HepG2 (cell line): Measurements from ENCODE around the gene PLBD2. TPM values are rescaled to one million over a fixed set of nuclear protein-coding genes. Genes with fewer than 3 reads are reported as not detected.

Source experiments
- ATAC-seq: fragments of 200-7000 bp; cut with Tn5 transposase; 3 replicates; pipeline ENCODE4 v1.9.1; 2020; ENCODE audit warnings: mild to moderate bottlenecking, moderate library complexity
- BruUV-seq: library from RNA; stranded (reverse); fragments of 400-500 nt; replicated peaks from 2 replicates; lab custom pipeline; 2021; lab: Mats Ljungman, UMichigan
- CTCF ChIA-PET: fragments of 300-600 bp; formaldehyde crosslinking; extraction: SDS; loops from one replicate; lab custom pipeline; 2021; ENCODE audit warnings: low total read pairs, inconsistent platforms, low intra/inter-chr PET ratio; lab: Yijun Ruan, JAX
- POLR2A ChIA-PET: fragments of 350-600 bp; sonication (Branson Sonifier 250); formaldehyde crosslinking; loops from one replicate; lab custom pipeline; 2020; ENCODE audit warnings: antibody characterized with exemption, inconsistent platforms; lab: Yijun Ruan, JAX
- DNase-seq: peaks from one replicate; pipeline ENCODE4 v3.0.0-alpha.2; 2015; ENCODE audit warnings: low spot score
- FAIRE-seq: peaks from 3 replicates; lab custom pipeline; 2011; peaks lifted over from hg19 to GRCh38; lab: Jason Lieb, UNC
- H2AFZ ChIP-seq: one replicate; pipeline ENCODE4 v1.6.1; 2011; ENCODE audit warnings: low read length, inconsistent platforms
- H3K27ac ChIP-seq: fragments of 300-600 bp; 3 replicates; pipeline ENCODE4 v1.8.0; 2011; ENCODE audit warnings: mixed run types, mild to moderate bottlenecking, mixed read lengths, low read length, inconsistent platforms; ENCODE audit not compliant: insufficient read depth; ENCODE audit errors: extremely low read length
- H3K27me3 ChIP-seq, 2 experiments: fragments of 200-600 bp in 1 of 2; 2 replicates in 1 of 2; 3 replicates in 1 of 2; pipeline versions ENCODE4 v1.6.0 to v1.8.0; 2011; ENCODE audit warnings: low read length in 2 of 2, mild to moderate bottlenecking in 2 of 2, moderate library complexity in 2 of 2, inconsistent platforms in 1 of 2; ENCODE audit not compliant: insufficient read depth in 2 of 2, control insufficient read depth in 1 of 2
- H3K36me3 ChIP-seq, 2 experiments: fragments of 200-600 bp in 1 of 2; replicated peaks in 1 of 2; 2 replicates in 1 of 2; 3 replicates in 1 of 2; pipeline versions ENCODE4 v1.5.1 to v1.8.0; 2011; ENCODE audit warnings: low read length in 2 of 2, inconsistent platforms in 1 of 2; ENCODE audit not compliant: insufficient read depth in 2 of 2, control insufficient read depth in 1 of 2
- H3K4me1 ChIP-seq: 2 replicates; pipeline ENCODE4 v1.5.1; 2012; ENCODE audit warnings: low read length, inconsistent platforms; ENCODE audit not compliant: insufficient read depth
- H3K4me2 ChIP-seq: 2 replicates; pipeline ENCODE4 v1.6.0; 2011; ENCODE audit warnings: low read depth, low read length, inconsistent platforms
- H3K4me3 ChIP-seq, 3 experiments: fragments of 200-600 bp in 1 of 3; sonication (generic), shearing (Covaris generic) in 1 of 3; replicated peaks in 1 of 3; 2 replicates each; pipeline ENCODE4 v1.5.1; 2011 to 2016; ENCODE audit warnings: low read length in 3 of 3, inconsistent platforms in 2 of 3, low read depth in 2 of 3, mild to moderate bottlenecking in 2 of 3, control low read depth in 1 of 3, mixed read lengths in 1 of 3; ENCODE audit not compliant: insufficient read depth in 1 of 3
- H3K79me2 ChIP-seq: one replicate; pipeline ENCODE4 v1.6.1; 2011; ENCODE audit warnings: low read length, inconsistent platforms; ENCODE audit not compliant: insufficient read depth
- H3K9ac ChIP-seq: 2 replicates; pipeline ENCODE4 v1.6.0; 2011; ENCODE audit warnings: mild to moderate bottlenecking, low read depth, low read length, inconsistent platforms; ENCODE audit not compliant: insufficient read depth
- H3K9me3 ChIP-seq: 2 replicates; pipeline ENCODE4 v1.5.1; 2012; ENCODE audit warnings: mild to moderate bottlenecking, low read length
- H4K20me1 ChIP-seq: 2 replicates; pipeline ENCODE4 v1.6.0; 2011; ENCODE audit warnings: inconsistent platforms, mild to moderate bottlenecking, low read length, moderate library complexity; ENCODE audit not compliant: insufficient read depth
- MEIS1 ChIP-seq: sonication (generic); formaldehyde crosslinking; IDR thresholded peaks from 2 replicates; pipeline ENCODE4 v1.9.0; 2021; ENCODE audit warnings: mild to moderate bottlenecking, missing genetic modification reagents, moderate library complexity, borderline replicate concordance
- ZMYM3 ChIP-seq: sonication (generic); formaldehyde crosslinking; IDR thresholded peaks from 2 replicates; pipeline ENCODE4 v1.5.1; 2020; ENCODE audit warnings: mild to moderate bottlenecking, missing genetic modification reagents
- ZNF263 ChIP-seq: sonication (generic); formaldehyde crosslinking; IDR thresholded peaks from 2 replicates; pipeline ENCODE4 v1.4.0; 2020; ENCODE audit warnings: missing genetic modification reagents
- ZNF33A ChIP-seq: sonication (generic); formaldehyde crosslinking; IDR thresholded peaks from 2 replicates; pipeline ENCODE4 v1.5.1; 2020; ENCODE audit warnings: missing genetic modification reagents, mild to moderate bottlenecking, moderate library complexity, borderline replicate concordance
- ZNF589 ChIP-seq: sonication (generic); formaldehyde crosslinking; conservative IDR thresholded peaks from 2 replicates; pipeline ENCODE4 v1.8.0; 2022; ENCODE audit warnings: mild to moderate bottlenecking, moderate library complexity, missing genetic modification reagents
- WGBS: methylation state at CpG from one replicate; pipeline ENCODE4 v1.1.6; 2017; ENCODE audit warnings: low lambda C conversion rate; 5-methylcytosine and 5-hydroxymethylcytosine counted together
- in situ Hi-C: cut with HindIII; loops from 2 replicates; pipeline ENCODE4 v1.10.0; 2017; ENCODE audit warnings: low pct_unique_long_range_greater_than_20kb; ENCODE audit not compliant: extremely low pct_ligation_motif_present
- intact Hi-C: fragments of 100-400 bp; cut with micrococcal nuclease; formaldehyde crosslinking; loops from one replicate; pipeline ENCODE4 v1.10.0; 2022; ENCODE audit not compliant: unreplicated experiment
- polyA plus RNA-seq, 8 experiments: library from polyadenylated mRNA; depleted of rRNA in 3 of 8; stranded (reverse) in 7 of 8; unstranded in 1 of 8; fragments of >200 nt; fragmentation: Illumina TruSeq in 4 of 8; extraction: Trizol in 4 of 8; gene quantifications; 2 replicates each; pipeline versions ENCODE4 v1.2.1 to v1.2.3, GENCODE V29; 2011 to 2016; ENCODE audit warnings: low read depth in 4 of 8, missing spikeins in 1 of 8, mixed read lengths in 1 of 8; ENCODE audit not compliant: insufficient read depth in 1 of 8
- total RNA-seq, 5 experiments: library from RNA; depleted of rRNA; stranded (reverse); fragments of >200 nt; fragmentation: Illumina TruSeq; extraction: Trizol; gene quantifications; 2 replicates each; pipeline ENCODE4 v1.2.3, GENCODE V29; 2016; ENCODE audit warnings: low read depth in 1 of 5
- TF ChIP-seq, protein P1 (sequence below): sonication (generic); formaldehyde crosslinking; IDR thresholded peaks from 2 replicates; pipeline ENCODE4 v1.5.0; 2020; ENCODE audit warnings: mild to moderate bottlenecking, missing genetic modification reagents

The PLBD2 gene
- total and polyA plus RNA-seq, 2 of the 13 experiments (the other 11 are each of a cell fraction or from before 2014, with no cell fraction given), result 6.7 to 8.5 TPM

DNA sequence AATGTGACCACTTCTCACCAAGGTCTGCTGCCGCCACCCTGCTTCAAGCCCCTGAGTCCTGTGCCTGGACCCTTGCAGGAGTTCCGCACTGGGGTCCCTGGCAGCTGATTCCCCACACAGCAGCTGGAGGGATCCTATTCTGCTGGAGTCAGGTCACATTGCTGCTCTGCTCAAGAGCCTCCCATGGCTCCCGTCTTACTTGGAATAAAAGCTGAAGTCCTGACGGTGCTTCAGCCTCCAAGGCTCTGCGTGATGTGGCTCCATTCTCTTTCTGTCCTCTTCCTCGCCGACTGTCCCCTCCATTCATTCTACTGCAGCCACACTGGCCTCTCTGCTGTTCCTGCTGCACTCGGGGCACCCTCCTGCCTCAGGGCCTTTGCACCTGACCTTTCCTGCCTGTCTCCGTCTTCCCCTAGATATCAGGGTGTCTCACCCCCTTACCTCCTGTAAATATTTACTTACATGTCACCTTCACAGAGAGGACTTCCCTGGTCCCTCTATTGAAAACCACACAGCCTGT, 56.2 kb downstream of the PLBD2 start:
- in situ Hi-C loops, result no loop called here
- H3K27ac ChIP-seq, result no peak overlapping the region

DNA sequence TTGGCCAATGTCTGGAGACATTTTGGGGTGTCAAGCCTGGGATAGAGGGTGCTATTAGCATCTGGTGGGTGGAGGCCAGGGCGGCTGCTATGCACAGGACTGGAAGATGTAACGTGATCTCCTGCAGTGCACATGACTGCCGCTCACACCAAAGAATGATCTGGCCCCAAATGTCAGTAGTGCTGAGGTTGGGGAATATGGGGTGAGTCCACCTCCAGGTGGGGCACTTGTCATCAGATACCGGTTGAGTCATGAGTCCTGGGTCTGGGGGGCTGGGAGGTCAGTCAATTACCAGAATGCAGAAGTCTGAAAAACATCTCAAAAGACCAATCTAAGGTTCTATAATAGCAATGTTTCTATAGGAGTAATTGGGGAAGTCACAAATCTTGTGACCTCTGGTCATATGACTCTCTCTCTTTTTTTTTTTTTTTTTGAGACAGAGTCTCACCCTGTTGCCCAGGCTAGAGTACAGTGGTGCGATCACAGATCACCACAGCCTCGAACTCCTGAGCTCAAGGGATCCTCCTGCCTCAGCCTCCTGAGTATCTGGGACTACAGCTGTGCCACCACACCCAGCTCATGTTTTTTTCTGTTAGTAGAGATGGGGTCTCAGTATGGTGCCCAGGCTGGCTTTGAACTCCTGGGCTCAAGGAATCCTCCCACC, 57.8 kb downstream of the PLBD2 start:
- H3K27ac ChIP-seq, result no peak overlapping the region

More for the DNA sequence above, 56.2 kb downstream of the PLBD2 start:
- TF ChIP-seq ZMYM3 (CRISPR knock-in tag) (0 out of 2 replicates have a peak, but pooled peaks have one; percentile 41), ZNF589 (CRISPR knock-in tag) (no peak)
- DNase-seq (no peak), ATAC-seq (no peak), FAIRE-seq (no peak)
- H3K79me2 ChIP-seq, result no peaks in the 10 kb centered on the region
- no peaks in the 10 kb centered on the region for H3K36me3 ChIP-seq
- H3K9ac ChIP-seq, result no peak overlapping the region
- 0 out of 5 replicates have a peak, but pooled peaks cover 0 to 4% of the 10 kb centered on the region in 2 experiments for H3K27me3 ChIP-seq
- ChIA-PET POLR2A (no interaction called here), CTCF (no interaction called here)
- peaks cover 40% of the 10 kb centered on the region for H3K4me1 ChIP-seq
- H2AFZ ChIP-seq, result no peak overlapping the region
- H3K4me3 ChIP-seq, result no peak overlapping the region
- H3K4me2 ChIP-seq, result no peak overlapping the region
- no TSS peak for BruUV-seq
- WGBS, result 43% methylated on average over 8 of the region's 9 CpGs
- intact Hi-C loops, result no loop called here
- H4K20me1 ChIP-seq, result no peaks in the 10 kb centered on the region
- no peaks in the 10 kb centered on the region for H3K9me3 ChIP-seq

More for the DNA sequence above, 57.8 kb downstream of the PLBD2 start:
- Histone ChIP-seq H3K27me3 (0 out of 5 replicates have a peak, but pooled peaks cover 0 to 4% of the 10 kb centered on the region in 2 experiments), H3K79me2 (no peaks in the 10 kb centered on the region), H3K4me1 (peaks cover 54% of the 10 kb centered on the region), H3K9me3 (no peaks in the 10 kb centered on the region), H4K20me1 (no peaks in the 10 kb centered on the region), H3K36me3 (no peaks in the 10 kb centered on the region), H2AFZ (no peak overlapping the region), H3K4me2 (no peak overlapping the region), H3K9ac (no peak overlapping the region), H3K4me3 (no peak overlapping the region)
- ATAC-seq, result 0 out of 3 replicates have a peak, but pooled peaks have one; percentile 14
- ChIA-PET CTCF (no interaction called here), POLR2A (no interaction called here)
- BruUV-seq, result no TSS peak
- TF ChIP-seq, protein P1, sequence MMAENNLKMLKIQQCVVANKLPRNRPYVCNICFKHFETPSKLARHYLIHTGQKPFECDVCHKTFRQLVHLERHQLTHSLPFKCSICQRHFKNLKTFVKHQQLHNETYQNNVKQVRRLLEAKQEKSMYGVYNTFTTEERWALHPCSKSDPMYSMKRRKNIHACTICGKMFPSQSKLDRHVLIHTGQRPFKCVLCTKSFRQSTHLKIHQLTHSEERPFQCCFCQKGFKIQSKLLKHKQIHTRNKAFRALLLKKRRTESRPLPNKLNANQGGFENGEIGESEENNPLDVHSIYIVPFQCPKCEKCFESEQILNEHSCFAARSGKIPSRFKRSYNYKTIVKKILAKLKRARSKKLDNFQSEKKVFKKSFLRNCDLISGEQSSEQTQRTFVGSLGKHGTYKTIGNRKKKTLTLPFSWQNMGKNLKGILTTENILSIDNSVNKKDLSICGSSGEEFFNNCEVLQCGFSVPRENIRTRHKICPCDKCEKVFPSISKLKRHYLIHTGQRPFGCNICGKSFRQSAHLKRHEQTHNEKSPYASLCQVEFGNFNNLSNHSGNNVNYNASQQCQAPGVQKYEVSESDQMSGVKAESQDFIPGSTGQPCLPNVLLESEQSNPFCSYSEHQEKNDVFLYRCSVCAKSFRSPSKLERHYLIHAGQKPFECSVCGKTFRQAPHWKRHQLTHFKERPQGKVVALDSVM, result peak; percentile 61
- no peak for TF ChIP-seq MEIS1
- no peak for TF ChIP-seq ZNF263 (CRISPR knock-in tag)
- TF ChIP-seq ZNF33A (CRISPR knock-in tag), result no peak
- in situ Hi-C loops (no loop called here), intact Hi-C loops (no loop called here)
- DNase-seq, result no peak
- WGBS, result 6% methylated on average over 6 of the region's 6 CpGs
- FAIRE-seq, result no peak
